GM21447 (cell line): ENCODE measurements around the gene ZDHHC8.
"Not testable (repeated sequence)": the region's sequence is repeated elsewhere in the genome, so short reads cannot be mapped to it uniquely, and the experiment has no call there.

Experiments
- ATAC-seq: cut with Tn5 transposase; IDR thresholded peaks from one replicate; pipeline ENCODE4 v1.9.1; 2021; ENCODE audit not compliant: unreplicated experiment

ZDHHC8 gene

GRCh38 chr22:20157430-20158183 lies 26.0 kb downstream of the ZDHHC8 start:
- no peak for ATAC-seq

- ATAC-seq: no peak
Measured at GRCh38 chr22:20158391-20159036, 26.9 kb downstream of the ZDHHC8 start.

GRCh38 chr22:20159076-20159475 lies 27.5 kb downstream of the ZDHHC8 start:
- no peak for ATAC-seq

GRCh38 chr22:20159531-20159930 lies 27.9 kb downstream of the ZDHHC8 start:
- not testable (repeated sequence) for ATAC-seq

GRCh38 chr22:20160041-20160440 lies 28.4 kb downstream of the ZDHHC8 start:
- no peak for ATAC-seq

GRCh38 chr22:20164863-20165262 lies 33.3 kb downstream of the ZDHHC8 start:
- ATAC-seq: no peak

- no peak for ATAC-seq
Measured at GRCh38 chr22:20165421-20165820, 33.8 kb downstream of the ZDHHC8 start.

- no peak for ATAC-seq
Measured at GRCh38 chr22:20165913-20166312, 34.3 kb downstream of the ZDHHC8 start.

- no peak for ATAC-seq
Measured at GRCh38 chr22:20166703-20167102, 35.1 kb downstream of the ZDHHC8 start.

- ATAC-seq: no peak
Measured at GRCh38 chr22:20167643-20168322, 36.2 kb downstream of the ZDHHC8 start.

GRCh38 chr22:20169253-20169822 lies 37.7 kb downstream of the ZDHHC8 start:
- no peak for ATAC-seq

GRCh38 chr22:20170170-20170569 lies 38.6 kb downstream of the ZDHHC8 start:
- ATAC-seq: no peak

- ATAC-seq: no peak
Measured at GRCh38 chr22:20171288-20172140, 39.9 kb downstream of the ZDHHC8 start.

- no peak for ATAC-seq
Measured at GRCh38 chr22:20172141-20172613, 40.6 kb downstream of the ZDHHC8 start.

GRCh38 chr22:20173246-20173645 lies 41.6 kb downstream of the ZDHHC8 start:
- ATAC-seq: no peak

- ATAC-seq: no peak
Measured at GRCh38 chr22:20173772-20174171, 42.2 kb downstream of the ZDHHC8 start.

- ATAC-seq: no peak
Measured at GRCh38 chr22:20174785-20175596, 43.4 kb downstream of the ZDHHC8 start.

GRCh38 chr22:20175597-20175900 lies 43.9 kb downstream of the ZDHHC8 start:
- no peak for ATAC-seq

- ATAC-seq: no peak
Measured at GRCh38 chr22:20176421-20177085, 44.9 kb downstream of the ZDHHC8 start.
